Measurements from ENCODE around the gene OXSR1.

- TF ChIP-seq CTCF (IDR thresholded peaks at IDR 0.05; ENCODE audit: borderline replicate concordance, extremely low read depth, low read length, poor library complexity, severe bottlenecking) (no peak), EZH2 (IDR thresholded peaks at IDR 0.05; ENCODE audit: borderline replicate concordance, low read depth, low read length, severe bottlenecking) (no peak)
These were observed 67.4 kb downstream of the OXSR1 start for GRCh38 chr3:38232701-38233100.
